Measurements from ENCODE around the gene CPNE2. TPM values are rescaled to one million over a fixed set of nuclear protein-coding genes. Genes with fewer than 3 reads are reported as not detected.

CPNE2 gene
- total RNA-seq, 1 donor from 2014 or later: 14.6 TPM

DNA sequence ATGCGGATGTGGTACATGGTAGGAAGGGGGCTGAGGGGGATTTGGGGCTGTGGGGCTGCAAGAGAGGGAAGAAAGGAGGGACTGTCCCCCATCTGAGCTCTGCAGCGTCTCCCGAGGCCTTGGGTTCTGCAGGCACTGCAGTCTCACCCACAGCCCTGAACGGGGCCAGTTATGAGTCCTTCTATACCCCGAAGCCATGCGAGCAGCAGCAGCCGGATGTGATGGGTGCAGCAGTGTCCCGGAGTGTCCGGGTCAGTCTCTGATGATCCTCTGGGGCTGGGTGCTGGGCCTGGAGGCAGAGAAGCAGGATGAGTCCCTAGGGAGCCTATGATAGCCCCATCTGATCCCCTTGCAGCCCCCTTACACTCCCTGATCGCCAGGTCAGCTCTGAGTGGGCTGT, 41.5 kb downstream of the CPNE2 start:
- DNase-seq (ENCODE audit: missing footprints) (no peak), ATAC-seq (no peak)
- intact Hi-C loops (cut with DNase I): no loop called here

DNA sequence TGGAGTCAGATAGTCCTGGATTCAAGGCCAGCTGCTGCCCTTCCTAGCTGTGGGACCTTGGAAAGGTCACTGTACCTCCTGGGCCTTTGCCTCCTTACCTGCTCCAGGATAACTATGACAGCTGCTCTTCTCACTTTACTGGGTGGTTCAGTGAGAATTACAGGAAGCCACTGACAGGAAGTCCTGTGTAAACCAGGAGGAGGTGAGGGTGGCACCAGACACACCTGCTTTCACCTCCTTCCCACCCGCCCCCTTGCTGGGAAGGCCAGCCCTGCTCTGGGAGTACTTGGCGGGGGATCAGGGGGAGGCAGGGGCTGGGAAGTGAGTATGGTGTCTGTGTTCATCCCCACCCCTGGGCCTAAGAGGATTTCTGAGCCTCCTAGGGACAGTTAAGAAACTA, 42.6 kb downstream of the CPNE2 start:
- DNase-seq (ENCODE audit: missing footprints) (no peak), ATAC-seq (no peak)
- intact Hi-C loops (cut with DNase I): no loop called here

DNA sequence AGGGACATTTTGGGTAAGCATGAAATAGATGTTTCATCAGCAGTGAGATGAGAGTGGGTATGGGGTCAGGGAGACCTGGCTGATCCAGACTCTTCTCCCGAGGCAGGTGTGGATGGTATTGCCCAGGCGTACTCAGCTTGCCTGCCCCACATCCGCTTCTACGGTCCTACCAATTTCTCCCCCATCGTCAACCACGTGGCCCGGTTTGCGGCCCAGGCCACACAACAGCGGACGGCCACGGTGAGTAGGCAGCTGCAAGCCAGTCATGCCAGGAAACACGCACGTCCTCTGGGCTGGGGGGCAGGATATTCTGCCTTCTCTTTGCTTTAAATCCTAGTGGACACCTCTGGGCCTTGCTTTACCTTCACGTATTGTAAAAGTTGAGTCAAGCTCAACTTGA, 44.7 kb downstream of the CPNE2 start:
- ATAC-seq (no peak), DNase-seq (ENCODE audit: missing footprints) (no peak)

DNA sequence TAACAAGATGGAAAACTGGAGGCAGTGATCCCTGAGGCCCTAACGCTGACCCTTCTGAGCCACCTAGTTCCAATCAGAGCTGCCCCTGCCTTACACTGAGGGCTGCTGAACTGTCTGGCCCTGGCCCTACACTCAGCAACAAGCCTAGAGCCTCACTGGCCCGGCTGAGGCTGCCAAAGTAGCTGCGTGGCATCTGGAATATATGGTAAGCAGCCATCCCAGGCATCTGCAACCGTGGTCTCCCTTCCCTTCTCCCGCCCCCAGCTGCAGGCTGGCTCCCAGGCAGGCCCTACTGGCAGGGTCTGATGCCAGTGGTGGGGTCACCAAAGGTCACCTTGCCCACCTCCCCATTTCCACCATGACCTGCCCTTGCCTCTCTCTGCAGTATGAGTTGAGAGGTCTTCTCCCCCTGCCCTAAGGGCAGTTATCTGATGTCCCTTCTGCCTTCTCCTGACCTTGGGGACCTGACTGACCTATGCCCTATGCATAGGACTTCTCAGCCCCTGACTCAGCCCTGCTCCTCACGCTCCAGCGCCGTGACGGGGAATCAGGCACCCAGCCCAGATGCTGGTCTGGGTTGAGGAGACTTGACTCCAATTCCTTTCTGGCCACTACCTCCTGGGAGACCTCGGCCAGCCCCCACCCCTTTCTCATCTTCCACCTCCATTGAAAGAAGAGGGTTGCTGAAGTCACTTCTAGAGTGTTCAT, 45.3 kb downstream of the CPNE2 start:
- no peak for DNase-seq (ENCODE audit: missing footprints)
- ATAC-seq: no peak
- intact Hi-C loops (cut with DNase I): no loop called here

More for the DNA sequence above, 44.7 kb downstream of the CPNE2 start:
- intact Hi-C loops (cut with DNase I): no loop called here

DNA sequence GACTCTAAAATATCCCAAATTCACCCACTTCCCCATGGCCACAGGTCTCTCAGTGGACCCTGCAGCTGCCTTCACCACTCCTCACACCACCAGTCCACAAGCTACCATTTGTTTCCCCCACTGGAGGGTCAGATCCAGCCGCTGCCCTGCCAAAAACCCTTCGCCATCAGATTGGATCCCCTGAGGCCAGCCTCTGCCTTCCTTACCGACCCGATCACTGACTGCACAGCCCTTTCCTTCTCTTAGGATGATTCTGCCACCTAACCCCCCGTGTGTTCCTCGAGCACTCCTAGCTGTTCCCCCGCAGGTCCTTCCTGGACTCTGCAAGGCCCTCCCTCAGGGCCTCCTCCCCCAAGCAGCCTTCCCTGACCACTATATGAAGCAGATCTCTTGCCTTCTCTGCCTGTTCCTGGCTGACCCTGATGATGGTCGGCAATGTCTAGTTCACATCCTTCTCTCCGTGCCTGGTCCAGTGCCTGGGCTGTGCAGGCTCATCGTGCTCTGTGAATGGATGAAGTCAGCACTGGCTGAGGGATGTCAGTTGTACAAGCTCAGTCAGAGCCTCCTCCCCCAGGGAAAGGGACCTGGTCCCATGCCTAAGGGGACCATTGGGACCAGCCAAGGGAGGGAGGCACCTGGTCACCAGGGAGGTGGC, 46.0 kb downstream of the CPNE2 start:
- intact Hi-C loops (cut with DNase I): no loop called here
- ATAC-seq (no peak), DNase-seq (ENCODE audit: missing footprints) (no peak)

DNA sequence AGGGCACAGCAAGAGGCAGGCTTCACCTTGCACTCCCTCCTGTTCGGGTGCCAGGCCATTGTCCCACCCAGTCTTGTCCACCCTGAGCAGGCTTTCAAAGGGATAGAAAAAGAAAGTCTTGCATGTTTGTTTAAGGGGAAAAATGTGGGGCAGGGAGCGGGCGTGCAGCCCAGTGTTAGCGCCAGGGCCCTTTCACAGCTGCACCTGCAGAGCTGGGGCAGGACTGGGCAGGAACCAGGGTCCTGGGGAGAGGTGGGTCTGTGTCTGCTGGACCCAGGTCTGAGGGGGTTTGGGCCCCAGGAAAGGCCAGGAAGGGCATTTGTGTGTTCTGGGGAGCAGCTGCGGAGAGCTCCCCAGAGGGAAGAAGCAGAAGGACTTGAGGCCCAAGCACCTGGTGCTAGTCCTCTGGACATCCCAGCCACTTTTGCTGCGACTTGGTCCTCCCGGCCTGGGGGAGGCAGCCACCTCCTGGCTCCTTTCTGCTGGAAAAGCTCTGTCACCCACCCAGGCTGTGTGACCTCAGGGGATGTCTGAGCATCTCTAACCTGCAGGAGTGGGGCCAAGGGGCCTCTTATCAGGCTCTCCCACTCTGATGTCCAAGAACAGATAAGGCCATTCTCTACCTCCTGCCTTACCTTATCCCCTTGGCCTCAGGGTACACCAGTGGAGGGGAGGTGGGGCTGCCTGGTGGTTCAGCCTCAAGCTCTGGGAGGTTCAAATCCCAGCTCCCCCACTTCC, 48.7 kb downstream of the CPNE2 start:
- DNase-seq (ENCODE audit: missing footprints) (no peak), ATAC-seq (no peak)
- intact Hi-C loops (cut with DNase I): no loop called here

DNA sequence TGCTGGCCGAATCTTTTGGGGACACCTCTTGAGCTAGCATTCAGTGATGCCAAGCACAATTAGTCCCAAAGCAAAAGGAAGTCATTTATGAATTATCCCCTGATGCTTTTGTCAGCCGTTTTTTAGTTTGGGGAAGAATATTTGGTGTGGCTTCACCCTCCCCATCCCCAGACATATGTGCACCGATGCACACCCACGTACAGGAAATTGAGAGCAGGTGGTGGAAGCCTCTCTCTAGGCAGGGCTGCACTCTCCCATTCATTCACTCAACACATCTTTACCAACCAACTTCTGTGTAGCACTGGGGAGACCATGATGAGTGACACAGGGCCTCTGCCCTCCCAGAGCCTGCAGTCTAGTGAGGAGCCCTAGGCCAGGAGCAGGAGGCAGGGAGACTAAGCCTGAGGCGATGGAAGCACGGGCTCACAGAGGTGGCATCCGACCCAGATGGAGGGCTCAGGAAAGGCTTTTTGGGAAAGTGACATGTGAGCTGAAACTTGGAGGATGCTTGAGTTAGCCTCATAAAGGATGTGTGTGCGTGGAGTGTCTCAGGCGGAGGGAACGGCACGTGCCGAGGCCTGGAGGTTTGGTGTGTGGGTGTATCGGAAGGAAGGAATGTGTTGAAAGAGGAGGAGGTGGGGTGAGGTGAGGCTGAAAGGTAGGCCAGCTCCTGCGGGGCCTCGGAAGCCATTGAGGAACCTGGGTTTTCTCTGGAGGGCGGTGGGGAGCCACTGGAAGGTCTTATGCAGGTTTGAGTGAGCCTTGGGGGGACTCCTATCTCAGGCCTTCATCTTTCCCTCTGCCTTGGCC, 49.6 kb downstream of the CPNE2 start:
- no peak for ATAC-seq
- intact Hi-C loops (cut with DNase I): no loop called here
- DNase-seq (ENCODE audit: missing footprints): no peak

DNA sequence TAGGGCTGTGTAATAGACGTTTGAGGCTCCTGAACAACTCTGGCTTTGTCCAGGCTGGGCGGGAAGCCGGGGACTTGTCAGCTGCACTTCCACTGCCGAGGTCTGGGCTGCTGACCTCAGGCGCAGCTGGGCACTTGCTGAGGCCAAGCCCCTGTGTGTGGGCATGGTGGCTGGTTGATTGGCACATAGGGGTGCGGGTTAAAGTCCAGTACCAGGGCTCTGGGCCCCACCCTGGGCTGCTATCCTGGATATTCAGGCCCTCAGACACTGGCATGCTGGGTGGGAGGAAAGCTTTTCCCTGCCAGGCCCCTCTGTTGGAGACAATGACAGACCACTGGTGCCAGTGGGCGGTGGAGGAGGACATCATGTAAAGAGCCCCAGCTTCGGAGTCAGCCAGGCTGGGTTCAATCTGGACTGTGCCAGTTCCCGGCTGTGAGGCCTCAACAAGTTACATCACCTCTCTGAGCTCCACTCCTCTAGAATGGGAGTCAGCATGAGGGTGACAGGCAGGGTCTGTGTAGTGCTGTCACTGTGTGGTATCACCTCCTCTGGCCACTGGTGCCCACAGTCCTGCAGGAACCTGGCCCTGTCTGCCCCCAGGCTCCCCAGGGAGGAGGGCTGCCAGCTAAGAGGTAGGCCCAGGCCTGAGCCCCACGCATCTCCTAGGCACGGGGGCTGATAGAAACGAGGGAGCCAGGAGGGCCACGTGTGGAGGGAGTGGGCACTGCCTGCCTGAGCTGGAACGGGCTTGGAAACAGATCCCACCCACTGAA, 51.0 kb downstream of the CPNE2 start:
- ATAC-seq: no peak
- DNase-seq (ENCODE audit: missing footprints): no peak
- intact Hi-C loops (cut with DNase I): no loop called here

DNA sequence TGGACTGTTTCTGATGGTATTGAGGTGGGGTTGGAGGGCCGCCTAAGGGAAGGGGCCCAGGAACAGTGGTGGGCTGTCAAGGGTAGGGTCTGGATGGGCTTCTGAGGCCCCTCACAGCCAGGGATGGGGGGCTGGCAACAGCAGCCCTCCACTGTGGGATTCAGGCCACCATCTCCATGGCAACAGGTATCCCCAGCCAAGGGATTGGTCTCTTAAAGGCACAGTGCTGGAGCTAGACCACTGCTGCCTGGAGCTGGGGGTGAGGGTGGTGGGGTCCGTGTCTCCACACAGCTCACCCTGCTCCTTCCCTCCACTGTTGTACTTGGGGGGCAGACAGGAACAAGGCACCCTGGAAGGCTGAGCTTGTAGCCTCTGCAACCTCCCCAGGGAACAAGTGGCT, 51.6 kb downstream of the CPNE2 start:
- ATAC-seq (no peak), DNase-seq (ENCODE audit: missing footprints) (no peak)
- intact Hi-C loops (cut with DNase I): no loop called here

DNA sequence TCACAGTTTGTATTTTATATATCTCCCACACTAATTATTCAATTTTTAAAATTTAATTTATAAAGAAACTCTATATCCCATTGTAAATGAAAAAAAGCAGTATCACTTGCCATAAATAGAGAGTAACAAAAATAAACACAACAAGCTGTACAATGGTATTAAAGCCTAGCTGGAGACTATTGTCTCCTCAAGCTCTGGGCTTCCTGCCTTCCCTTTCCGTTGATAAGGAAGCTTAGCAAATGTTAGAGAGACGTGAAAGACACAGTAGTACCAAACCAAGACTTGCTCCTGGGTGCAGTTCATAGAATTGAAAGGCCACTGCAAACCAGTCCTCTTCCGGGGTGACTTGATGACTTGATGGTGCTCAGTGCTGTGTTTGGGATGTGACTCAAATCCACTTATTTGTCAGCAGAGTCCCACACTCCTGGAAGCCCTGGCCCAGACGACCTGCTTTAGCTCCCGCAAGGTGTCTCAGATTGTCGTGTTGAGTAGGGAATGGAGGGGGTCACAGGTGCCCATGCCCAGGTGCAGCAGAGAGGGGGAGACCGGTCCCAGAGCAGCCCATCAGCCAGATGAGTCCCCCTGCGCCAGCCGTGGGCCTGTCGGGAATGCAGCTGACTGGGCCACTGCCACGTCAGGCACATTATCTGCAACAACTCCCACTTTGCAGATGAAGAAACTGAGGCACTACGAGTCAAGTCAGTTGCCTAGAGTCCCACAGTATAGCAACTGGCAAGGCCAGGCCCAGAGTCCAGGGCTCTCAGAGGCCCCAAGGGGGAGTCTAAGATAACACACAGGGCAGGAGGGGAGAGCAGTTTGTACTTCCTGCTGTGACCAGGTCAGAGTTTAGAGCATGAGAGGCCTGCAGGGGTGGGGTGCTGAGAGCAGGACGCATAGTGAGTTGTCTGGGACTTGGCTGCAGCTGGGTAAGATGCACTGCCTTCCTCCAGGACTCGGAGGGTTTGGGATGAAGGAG, 53.0 kb downstream of the CPNE2 start:
- DNase-seq (ENCODE audit: missing footprints): no peak
- intact Hi-C loops (cut with DNase I): loop anchor here (5.0 kb wide), 1 partner anchor 53 kb away; the partner anchor contains the start of gene CPNE2
- no peak for ATAC-seq

DNA sequence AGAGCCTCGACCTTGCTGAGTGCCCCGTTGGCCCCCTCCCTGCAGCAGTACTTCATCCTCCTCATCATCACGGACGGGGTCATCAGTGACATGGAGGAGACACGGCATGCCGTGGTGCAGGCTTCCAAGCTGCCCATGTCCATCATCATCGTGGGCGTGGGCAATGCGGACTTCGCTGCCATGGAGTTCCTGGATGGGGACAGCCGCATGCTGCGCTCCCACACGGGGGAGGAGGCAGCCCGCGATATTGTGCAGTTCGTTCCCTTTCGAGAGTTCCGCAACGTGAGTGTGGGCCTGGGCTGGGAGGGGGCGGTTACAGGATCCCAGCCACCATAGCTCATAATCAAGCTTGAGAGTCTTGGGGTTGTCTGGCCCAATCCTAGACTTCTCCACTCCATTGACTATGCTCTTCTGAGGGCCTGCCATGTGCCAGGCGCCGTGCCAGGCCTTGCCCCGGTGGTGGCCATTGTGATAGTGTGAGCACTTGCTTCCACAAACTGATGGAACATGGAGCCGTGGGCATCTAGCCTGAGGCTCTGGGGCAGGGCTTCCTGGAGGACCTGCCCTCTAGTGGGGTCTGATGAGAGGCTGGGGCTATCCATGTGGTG, 53.8 kb downstream of the CPNE2 start:
- intact Hi-C loops (cut with DNase I): loop anchor here (5.0 kb wide), 1 partner anchor 54 kb away; the partner anchor contains the start of gene CPNE2
- ATAC-seq: peak; percentile 7

DNA sequence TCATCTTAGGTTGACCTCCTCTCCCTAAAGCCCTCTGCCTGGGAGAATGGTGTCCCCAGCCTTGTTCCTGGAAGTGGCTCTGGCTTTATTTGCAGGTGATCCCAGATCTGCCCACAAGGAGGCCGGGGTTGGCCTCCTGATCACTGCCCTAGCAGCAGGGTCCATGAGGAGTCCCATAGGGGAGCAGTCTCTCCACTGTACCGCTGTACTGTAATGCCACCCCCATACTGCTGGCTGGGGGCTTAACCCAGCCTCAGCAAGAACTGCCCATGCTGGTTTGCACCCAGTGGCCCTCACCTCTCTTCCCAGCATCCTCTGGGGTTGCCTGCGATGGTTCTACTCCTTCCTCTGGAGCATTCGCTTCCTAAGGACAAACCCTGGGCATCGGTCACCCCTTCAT, 54.4 kb downstream of the CPNE2 start:
- DNase-seq (ENCODE audit: missing footprints) (no peak), ATAC-seq (no peak)
- intact Hi-C loops (cut with DNase I): loop anchor here (5.0 kb wide), 1 partner anchor 54 kb away; the partner anchor contains the start of gene CPNE2

More for the DNA sequence above, 53.8 kb downstream of the CPNE2 start:
- DNase-seq (ENCODE audit: missing footprints): no peak

DNA sequence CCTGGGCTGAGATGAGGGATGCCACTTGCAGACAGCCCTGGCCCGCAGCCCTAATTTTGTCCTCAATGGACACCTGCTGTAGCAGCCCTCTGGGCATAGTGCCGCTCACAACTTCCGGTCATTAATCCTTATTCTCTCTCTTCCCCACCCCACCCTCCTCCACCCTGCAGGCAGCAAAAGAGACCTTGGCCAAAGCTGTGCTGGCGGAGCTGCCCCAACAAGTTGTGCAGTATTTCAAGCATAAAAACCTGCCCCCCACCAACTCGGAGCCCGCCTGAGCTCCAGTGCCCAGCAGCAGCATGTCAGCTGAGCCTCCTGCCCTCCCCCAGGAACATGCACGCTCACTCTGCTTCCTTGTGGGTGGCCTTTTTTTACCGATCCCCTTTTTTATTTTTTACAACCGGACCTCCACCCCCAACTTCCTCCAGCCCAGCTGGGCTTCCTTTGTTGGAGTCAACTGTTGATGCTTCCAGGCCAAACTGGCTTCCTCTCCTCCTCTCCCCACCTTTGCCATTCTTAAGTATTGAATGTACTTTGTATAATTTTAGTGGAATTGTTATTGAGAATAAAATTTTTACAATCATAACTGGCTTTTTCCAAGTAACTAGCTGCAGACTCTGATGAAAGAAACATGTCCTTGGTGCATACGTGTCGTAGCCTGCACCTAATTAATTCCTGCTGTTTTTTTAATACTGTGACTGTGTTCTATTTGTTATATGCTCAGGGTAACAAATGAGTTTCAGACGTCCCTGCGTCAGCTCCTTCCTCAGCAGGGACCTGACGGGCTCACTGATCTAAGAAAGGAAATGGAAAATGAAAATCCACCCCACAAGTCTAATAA, 55.2 kb downstream of the CPNE2 start:
- DNase-seq (ENCODE audit: missing footprints): no peak
- ATAC-seq: no peak
- intact Hi-C loops (cut with DNase I): loop anchor here (5.0 kb wide), 1 partner anchor 55 kb away; the partner anchor contains the start of gene CPNE2

DNA sequence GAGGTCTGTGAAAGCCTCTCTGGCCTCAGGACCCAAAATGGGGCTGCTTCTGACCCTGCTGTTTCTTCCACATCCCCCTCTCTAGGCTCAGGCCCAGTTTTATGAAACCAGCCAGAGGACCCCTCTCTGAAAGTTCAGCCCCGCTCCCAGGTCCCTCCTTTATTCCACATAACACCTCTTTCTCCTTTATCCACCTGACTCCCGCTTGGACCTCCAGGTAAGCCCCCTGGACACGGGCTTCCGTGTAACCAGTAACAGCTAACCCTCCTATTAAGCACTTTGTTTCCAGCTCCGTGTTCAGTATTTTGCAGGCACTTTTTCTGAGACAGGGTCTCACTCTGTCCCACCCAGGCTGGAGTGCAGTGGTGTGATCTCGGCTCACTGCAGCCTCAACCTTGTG, 56.1 kb downstream of the CPNE2 start:
- no peak for ATAC-seq
- DNase-seq (ENCODE audit: missing footprints): no peak
- intact Hi-C loops (cut with DNase I): loop anchor here (5.0 kb wide), 1 partner anchor 56 kb away; the partner anchor contains the start of gene CPNE2

DNA sequence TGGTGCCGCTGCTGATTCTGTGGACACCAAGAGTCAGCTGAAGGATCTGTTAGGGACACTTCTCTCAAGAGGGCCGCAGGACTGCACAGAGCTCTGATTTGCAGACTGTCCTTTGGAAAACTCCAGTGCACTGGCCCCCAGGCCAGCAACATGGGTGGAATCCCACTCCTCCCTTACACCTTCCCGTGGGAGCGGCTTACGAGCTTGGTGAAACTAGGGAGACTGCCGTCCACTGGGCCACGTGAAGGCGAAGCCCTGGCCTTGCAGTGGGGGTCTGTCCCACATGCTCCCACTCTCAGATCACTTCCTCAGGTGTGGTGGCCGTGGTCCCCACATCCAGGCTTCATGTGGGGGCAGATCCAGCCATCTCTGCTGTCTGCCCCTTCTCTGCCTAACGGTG, 57.0 kb downstream of the CPNE2 start:
- intact Hi-C loops (cut with DNase I): loop anchor here (5.0 kb wide), 1 partner anchor 57 kb away; the partner anchor contains the start of gene CPNE2
- ATAC-seq (no peak), DNase-seq (ENCODE audit: missing footprints) (no peak)

All from Right ventricle myocardium inferior (tissue), 1 donor.